ENCODE results near the gene EFHC2. TPM values are rescaled to one million over a fixed set of nuclear protein-coding genes. Genes with fewer than 3 reads are reported as not detected.

The EFHC2 gene
- total RNA-seq, 1 experiment from 2014 or later, result not detected

DNA sequence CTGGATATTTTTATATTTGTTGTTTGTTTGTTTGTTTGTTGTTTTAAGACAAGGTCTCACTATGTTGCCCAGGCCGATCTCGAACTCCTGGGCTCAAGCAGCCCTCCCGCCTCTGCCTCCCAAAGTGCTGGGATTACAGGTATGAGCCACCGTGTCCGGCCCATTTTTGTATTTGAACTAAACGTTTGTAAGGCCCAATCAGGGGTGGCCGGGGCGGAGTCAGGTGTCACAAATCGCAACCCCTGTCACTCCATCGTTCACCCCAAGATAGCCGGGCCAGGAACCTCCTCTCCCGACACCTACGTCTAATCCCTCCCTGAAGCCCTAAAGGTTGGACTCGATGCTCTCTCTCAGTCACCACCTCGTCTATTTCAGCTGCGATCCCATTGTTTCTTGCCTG, 722 bp upstream of the EFHC2 start (continued):
- TF ChIP-seq TCF7L2 (IDR thresholded peaks at IDR 0.05; ENCODE audit: borderline replicate concordance, extremely low read depth, insufficient read depth, insufficient read length) (no peak), POLR2AphosphoS5 (IDR thresholded peaks at IDR 0.05; ENCODE audit: low read depth, low read length) (no peak), CBX3 (IDR thresholded peaks at IDR 0.05; ENCODE audit: low read depth) (no peak)

DNA sequence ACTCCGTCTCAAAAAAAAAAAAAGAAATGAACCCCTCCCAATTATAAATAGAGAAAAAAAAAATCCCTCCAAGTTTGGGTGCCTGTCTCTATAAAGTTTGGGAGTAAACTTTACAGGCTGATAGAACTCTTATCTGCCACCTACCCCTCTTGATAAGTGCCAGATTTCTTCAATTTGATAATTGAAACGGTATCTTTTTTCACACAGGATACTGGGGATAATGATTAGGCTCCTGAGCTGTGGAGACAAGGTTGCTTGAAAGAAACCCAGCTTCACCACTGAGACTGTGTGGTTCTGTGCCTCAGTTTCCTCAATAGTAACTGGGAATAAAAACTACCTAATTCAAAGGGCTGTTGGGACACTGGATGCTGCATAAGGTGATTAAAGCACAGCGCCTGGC, 606 bp downstream of the EFHC2 start:
- H3K27me3 ChIP-seq (ENCODE audit: insufficient read depth, low read length), result no peaks in the 10 kb centered on the region
- no peaks in the 10 kb centered on the region for H3K79me2 ChIP-seq (ENCODE audit: insufficient read depth, low read length)
- no TSS peak for BruUV-seq (replicated peaks)
- no peak overlapping the region for H2AFZ ChIP-seq (ENCODE audit: low read depth, low read length, poor library complexity, severe bottlenecking)
- H3K27ac ChIP-seq (ENCODE audit: low read depth, low read length), result no peak overlapping the region
- H4K20me1 ChIP-seq (ENCODE audit: insufficient read depth), result no peaks in the 10 kb centered on the region
- no peak for TF ChIP-seq SIN3A (IDR thresholded peaks at IDR 0.05; ENCODE audit: low read depth)
- no peak for TF ChIP-seq ZNF274 (IDR thresholded peaks at IDR 0.05; ENCODE audit: low read depth, low read length)
- no peak for TF ChIP-seq POLR2AphosphoS5 (IDR thresholded peaks at IDR 0.05; ENCODE audit: low read depth, low read length)
- no peak for TF ChIP-seq SP1 (IDR thresholded peaks at IDR 0.05; ENCODE audit: low read depth)
- no peak for TF ChIP-seq CBX3 (IDR thresholded peaks at IDR 0.05; ENCODE audit: low read depth)
- TF ChIP-seq EZH2 (IDR thresholded peaks at IDR 0.05), result no peak
- no peak for TF ChIP-seq POLR2A (IDR thresholded peaks at IDR 0.05; ENCODE audit: borderline replicate concordance, extremely low read depth, insufficient read depth, insufficient read length)
- TF ChIP-seq, protein P1, sequence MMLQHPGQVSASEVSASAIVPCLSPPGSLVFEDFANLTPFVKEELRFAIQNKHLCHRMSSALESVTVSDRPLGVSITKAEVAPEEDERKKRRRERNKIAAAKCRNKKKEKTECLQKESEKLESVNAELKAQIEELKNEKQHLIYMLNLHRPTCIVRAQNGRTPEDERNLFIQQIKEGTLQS (IDR thresholded peaks at IDR 0.05), result no peak
- TF ChIP-seq JUND (IDR thresholded peaks at IDR 0.05), result no peak
- TF ChIP-seq FOSL1 (IDR thresholded peaks at IDR 0.05; ENCODE audit: low read depth), result no peak
- TF ChIP-seq, protein P2, sequence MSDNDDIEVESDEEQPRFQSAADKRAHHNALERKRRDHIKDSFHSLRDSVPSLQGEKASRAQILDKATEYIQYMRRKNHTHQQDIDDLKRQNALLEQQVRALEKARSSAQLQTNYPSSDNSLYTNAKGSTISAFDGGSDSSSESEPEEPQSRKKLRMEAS (IDR thresholded peaks at IDR 0.05), result no peak
- TF ChIP-seq, protein P3, sequence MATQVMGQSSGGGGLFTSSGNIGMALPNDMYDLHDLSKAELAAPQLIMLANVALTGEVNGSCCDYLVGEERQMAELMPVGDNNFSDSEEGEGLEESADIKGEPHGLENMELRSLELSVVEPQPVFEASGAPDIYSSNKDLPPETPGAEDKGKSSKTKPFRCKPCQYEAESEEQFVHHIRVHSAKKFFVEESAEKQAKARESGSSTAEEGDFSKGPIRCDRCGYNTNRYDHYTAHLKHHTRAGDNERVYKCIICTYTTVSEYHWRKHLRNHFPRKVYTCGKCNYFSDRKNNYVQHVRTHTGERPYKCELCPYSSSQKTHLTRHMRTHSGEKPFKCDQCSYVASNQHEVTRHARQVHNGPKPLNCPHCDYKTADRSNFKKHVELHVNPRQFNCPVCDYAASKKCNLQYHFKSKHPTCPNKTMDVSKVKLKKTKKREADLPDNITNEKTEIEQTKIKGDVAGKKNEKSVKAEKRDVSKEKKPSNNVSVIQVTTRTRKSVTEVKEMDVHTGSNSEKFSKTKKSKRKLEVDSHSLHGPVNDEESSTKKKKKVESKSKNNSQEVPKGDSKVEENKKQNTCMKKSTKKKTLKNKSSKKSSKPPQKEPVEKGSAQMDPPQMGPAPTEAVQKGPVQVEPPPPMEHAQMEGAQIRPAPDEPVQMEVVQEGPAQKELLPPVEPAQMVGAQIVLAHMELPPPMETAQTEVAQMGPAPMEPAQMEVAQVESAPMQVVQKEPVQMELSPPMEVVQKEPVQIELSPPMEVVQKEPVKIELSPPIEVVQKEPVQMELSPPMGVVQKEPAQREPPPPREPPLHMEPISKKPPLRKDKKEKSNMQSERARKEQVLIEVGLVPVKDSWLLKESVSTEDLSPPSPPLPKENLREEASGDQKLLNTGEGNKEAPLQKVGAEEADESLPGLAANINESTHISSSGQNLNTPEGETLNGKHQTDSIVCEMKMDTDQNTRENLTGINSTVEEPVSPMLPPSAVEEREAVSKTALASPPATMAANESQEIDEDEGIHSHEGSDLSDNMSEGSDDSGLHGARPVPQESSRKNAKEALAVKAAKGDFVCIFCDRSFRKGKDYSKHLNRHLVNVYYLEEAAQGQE (IDR thresholded peaks at IDR 0.05; ENCODE audit: low read depth), result no peak
- TF ChIP-seq, protein P4, sequence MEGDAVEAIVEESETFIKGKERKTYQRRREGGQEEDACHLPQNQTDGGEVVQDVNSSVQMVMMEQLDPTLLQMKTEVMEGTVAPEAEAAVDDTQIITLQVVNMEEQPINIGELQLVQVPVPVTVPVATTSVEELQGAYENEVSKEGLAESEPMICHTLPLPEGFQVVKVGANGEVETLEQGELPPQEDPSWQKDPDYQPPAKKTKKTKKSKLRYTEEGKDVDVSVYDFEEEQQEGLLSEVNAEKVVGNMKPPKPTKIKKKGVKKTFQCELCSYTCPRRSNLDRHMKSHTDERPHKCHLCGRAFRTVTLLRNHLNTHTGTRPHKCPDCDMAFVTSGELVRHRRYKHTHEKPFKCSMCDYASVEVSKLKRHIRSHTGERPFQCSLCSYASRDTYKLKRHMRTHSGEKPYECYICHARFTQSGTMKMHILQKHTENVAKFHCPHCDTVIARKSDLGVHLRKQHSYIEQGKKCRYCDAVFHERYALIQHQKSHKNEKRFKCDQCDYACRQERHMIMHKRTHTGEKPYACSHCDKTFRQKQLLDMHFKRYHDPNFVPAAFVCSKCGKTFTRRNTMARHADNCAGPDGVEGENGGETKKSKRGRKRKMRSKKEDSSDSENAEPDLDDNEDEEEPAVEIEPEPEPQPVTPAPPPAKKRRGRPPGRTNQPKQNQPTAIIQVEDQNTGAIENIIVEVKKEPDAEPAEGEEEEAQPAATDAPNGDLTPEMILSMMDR (IDR thresholded peaks at IDR 0.05 in 2 of 3, conservative IDR thresholded peaks at IDR 0.05 in 1 of 3; ENCODE audit: borderline replicate concordance in 1 of 3, insufficient read depth in 1 of 3, low read depth in 2 of 3, low read length in 2 of 3), result no peak
- no peak for TF ChIP-seq EGR1 (IDR thresholded peaks at IDR 0.05; ENCODE audit: low read depth)
- no peak for TF ChIP-seq YY1 (IDR thresholded peaks at IDR 0.05; ENCODE audit: extremely low read depth, insufficient replicate concordance, low read depth, low read length)
- TF ChIP-seq CEBPB (IDR thresholded peaks at IDR 0.05; ENCODE audit: low read depth), result no peak
- TF ChIP-seq EZH2phosphoT487 (IDR thresholded peaks at IDR 0.05; ENCODE audit: borderline replicate concordance), result no peak
- TF ChIP-seq, protein P5, sequence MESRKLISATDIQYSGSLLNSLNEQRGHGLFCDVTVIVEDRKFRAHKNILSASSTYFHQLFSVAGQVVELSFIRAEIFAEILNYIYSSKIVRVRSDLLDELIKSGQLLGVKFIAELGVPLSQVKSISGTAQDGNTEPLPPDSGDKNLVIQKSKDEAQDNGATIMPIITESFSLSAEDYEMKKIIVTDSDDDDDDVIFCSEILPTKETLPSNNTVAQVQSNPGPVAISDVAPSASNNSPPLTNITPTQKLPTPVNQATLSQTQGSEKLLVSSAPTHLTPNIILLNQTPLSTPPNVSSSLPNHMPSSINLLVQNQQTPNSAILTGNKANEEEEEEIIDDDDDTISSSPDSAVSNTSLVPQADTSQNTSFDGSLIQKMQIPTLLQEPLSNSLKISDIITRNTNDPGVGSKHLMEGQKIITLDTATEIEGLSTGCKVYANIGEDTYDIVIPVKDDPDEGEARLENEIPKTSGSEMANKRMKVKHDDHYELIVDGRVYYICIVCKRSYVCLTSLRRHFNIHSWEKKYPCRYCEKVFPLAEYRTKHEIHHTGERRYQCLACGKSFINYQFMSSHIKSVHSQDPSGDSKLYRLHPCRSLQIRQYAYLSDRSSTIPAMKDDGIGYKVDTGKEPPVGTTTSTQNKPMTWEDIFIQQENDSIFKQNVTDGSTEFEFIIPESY (IDR thresholded peaks at IDR 0.05; ENCODE audit: extremely low read depth, insufficient replicate concordance, low read length), result no peak
- TF ChIP-seq ZFX (IDR thresholded peaks at IDR 0.05), result no peak
- intact Hi-C loops (cut with micrococcal nuclease), result no loop called here
- no peak overlapping the region for H3K4me2 ChIP-seq (ENCODE audit: low read length)
- no peaks in the 10 kb centered on the region for H3K4me1 ChIP-seq (ENCODE audit: control insufficient read depth in 1 of 2, insufficient read depth in 2 of 2, low read length in 2 of 2)
- H3K9me3 ChIP-seq (ENCODE audit: control insufficient read depth in 1 of 2, insufficient read depth in 1 of 2, low read depth in 1 of 2, low read length in 2 of 2), result no peaks in the 10 kb centered on the region
- ATAC-seq (no peak), DNase-seq (ENCODE audit: low read depth, low spot score) (no peak)
- ChIA-PET POLR2A (no interaction called here), CTCF (no interaction called here), RAD21 (ENCODE audit: low non-redundant PET in 1 of 2, low total read pairs in 2 of 2, uncharacterized antibody in 2 of 2, unreplicated experiment in 2 of 2) (no interaction called here)
- H3K36me3 ChIP-seq (ENCODE audit: control insufficient read depth in 1 of 2, insufficient read depth in 2 of 2, low read length in 2 of 2), result no peaks in the 10 kb centered on the region
- no peaks in the 10 kb centered on the region for H3K9me2 ChIP-seq (ENCODE audit: insufficient read depth)
- no peak overlapping the region for H3K9ac ChIP-seq (ENCODE audit: low read length)
- H3K4me3 ChIP-seq (replicated peaks in 1 of 2; ENCODE audit: low read depth in 1 of 2, low read length in 2 of 2), result no peak overlapping the region
